Naive B cell (primary cell): ENCODE data around the gene SRXN1. TPM values are rescaled to one million over a fixed set of nuclear protein-coding genes. Genes with fewer than 3 reads are reported as not detected.

Source experiments
- ATAC-seq, 2 donors: fragments of 150-1000 bp; cut with Tn5 transposase; 2 replicates each; pipeline ENCODE4 v1.10.0; 2021; ENCODE audit warnings: low read depth in 2 of 2, mild to moderate bottlenecking in 2 of 2, moderate library complexity in 2 of 2
- DNase-seq: peaks from one replicate; pipeline ENCODE4 v3.0.0; 2022
- H3K27ac Mint-ChIP-seq, 6 donors: one replicate each; pipeline ENCODE4 v1.8.0; 2020 to 2022; ENCODE audit warnings: mild to moderate bottlenecking in 6 of 6, mixed read lengths in 6 of 6, moderate library complexity in 5 of 6, inconsistent platforms in 2 of 6
- H3K27me3 Mint-ChIP-seq, 3 donors: one replicate each; pipeline ENCODE4 v1.8.0; 2021 to 2022; ENCODE audit warnings: mixed read lengths in 3 of 3, mild to moderate bottlenecking in 1 of 3
- H3K36me3 Mint-ChIP-seq, 2 donors: one replicate each; pipeline ENCODE4 v1.8.0; 2020 to 2022; ENCODE audit warnings: mixed read lengths in 2 of 2, inconsistent platforms in 1 of 2, mild to moderate bottlenecking in 1 of 2
- H3K4me1 Mint-ChIP-seq, 3 donors: one replicate each; pipeline ENCODE4 v1.8.0; 2020 to 2022; ENCODE audit warnings: mixed read lengths in 3 of 3, inconsistent platforms in 1 of 3, mild to moderate bottlenecking in 1 of 3, moderate library complexity in 1 of 3
- H3K4me3 Mint-ChIP-seq, 8 donors: one replicate each; pipeline ENCODE4 v1.8.0; 2020 to 2022; ENCODE audit warnings: mild to moderate bottlenecking in 8 of 8, mixed read lengths in 8 of 8, moderate library complexity in 8 of 8, inconsistent platforms in 2 of 8
- H3K9me3 Mint-ChIP-seq, 7 donors: one replicate each; pipeline ENCODE4 v1.8.0; 2020 to 2022; ENCODE audit warnings: mixed read lengths in 7 of 7, mild to moderate bottlenecking in 5 of 7, inconsistent platforms in 2 of 7, moderate library complexity in 1 of 7
- polyA plus RNA-seq, 6 donors: library from polyadenylated mRNA; unstranded; fragments of 300-500 nt; fragmentation: Illumina TruSeq; gene quantifications; one replicate each; pipeline ENCODE4 v1.2.3, GENCODE V29; 2021; ENCODE audit warnings: low read depth in 6 of 6

SRXN1 gene
- polyA plus RNA-seq, 6 donors from 2014 or later = 0.14 to 0.82 (median 0.68) TPM; not detected in 1

GRCh38 chr20:671252-672030 lies 18.4 kb upstream of the SRXN1 start:
- ATAC-seq (no peak), DNase-seq (no peak)
- H3K27ac Mint-ChIP-seq = no peak overlapping the region
- H3K27me3 Mint-ChIP-seq = peaks cover 52 to 92% (median 72%) of the 10 kb centered on the region in 3 donors
- H3K4me1 Mint-ChIP-seq = peaks cover 10 to 21% (median 17%) of the 10 kb centered on the region in 3 donors
- H3K4me3 Mint-ChIP-seq = peak overlapping the region in 1 of 8 donors; percentile 67
- H3K9me3 Mint-ChIP-seq = peaks cover 0 to 4% (median 0%) of the 10 kb centered on the region in 7 donors
- peaks cover 0 to 14% of the 10 kb centered on the region in 2 donors for H3K36me3 Mint-ChIP-seq

DNA sequence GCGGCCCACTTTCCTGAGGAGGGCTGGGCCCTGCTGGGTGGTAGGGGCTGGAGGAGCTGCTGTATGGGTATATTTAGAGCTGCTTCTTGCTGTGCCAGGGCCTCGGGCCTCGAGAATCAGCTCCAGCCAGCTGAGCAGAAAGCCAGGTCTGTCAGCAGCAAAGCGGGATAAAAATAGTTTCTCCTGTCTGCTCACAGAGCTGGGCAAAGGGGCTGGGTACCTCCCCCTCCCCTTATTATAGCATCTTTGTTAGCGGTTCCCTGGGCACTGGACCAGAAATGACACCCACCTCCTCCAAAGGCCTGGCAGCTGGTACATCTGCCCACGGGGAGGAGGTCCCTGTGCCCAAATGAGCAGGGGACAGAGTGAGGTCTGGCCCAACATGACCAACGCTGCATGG lies 16.6 kb upstream of the SRXN1 start:
- ATAC-seq (no peak), DNase-seq (no peak)
- Mint-ChIP-seq H3K4me1 (peaks cover 0 to 9% (median 9%) of the 10 kb centered on the region in 3 donors), H3K36me3 (peaks cover 0 to 5% of the 10 kb centered on the region in 2 donors), H3K27ac (no peak overlapping the region), H3K4me3 (no peak overlapping the region), H3K27me3 (peaks cover 54 to 93% (median 72%) of the 10 kb centered on the region in 3 donors), H3K9me3 (no peaks in the 10 kb centered on the region)

DNA sequence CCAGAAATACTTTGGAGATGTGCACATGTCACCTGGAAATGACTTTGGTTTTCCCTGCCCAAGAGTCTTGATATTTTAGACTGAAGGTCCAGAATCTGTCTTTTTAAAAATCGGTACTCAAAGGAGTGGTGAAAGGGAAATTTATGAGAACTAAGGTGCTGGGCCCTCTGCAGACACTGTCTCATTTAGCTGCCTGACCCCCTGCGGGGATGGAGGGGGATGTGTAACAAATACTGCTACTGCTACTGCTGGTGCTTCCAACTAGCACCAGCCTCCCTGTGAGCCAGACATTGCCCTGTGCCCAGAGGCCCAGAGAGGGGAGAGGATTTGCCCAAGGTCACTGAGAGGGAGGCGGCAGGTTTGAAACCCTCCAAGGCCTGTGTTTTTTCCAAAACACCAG lies 15.6 kb upstream of the SRXN1 start:
- DNase-seq (no peak), ATAC-seq (no peak)
- Mint-ChIP-seq H3K27ac (no peak overlapping the region), H3K27me3 (peaks cover 47 to 88% (median 68%) of the 10 kb centered on the region in 3 donors), H3K36me3 (no peaks in the 10 kb centered on the region), H3K4me3 (no peak overlapping the region), H3K4me1 (peaks cover 0 to 8% (median 3%) of the 10 kb centered on the region in 3 donors), H3K9me3 (no peaks in the 10 kb centered on the region)

GRCh38 chr20:668050-668449 lies 15.1 kb upstream of the SRXN1 start:
- H3K9me3 Mint-ChIP-seq = peaks cover 0 to under 1% (median 0%) of the 10 kb centered on the region in 7 donors

GRCh38 chr20:667351-668034 lies 14.5 kb upstream of the SRXN1 start:
- Mint-ChIP-seq H3K27me3 (peaks cover 54 to 86% (median 68%) of the 10 kb centered on the region in 3 donors), H3K9me3 (peaks cover 0 to 3% (median 0%) of the 10 kb centered on the region in 7 donors), H3K4me1 (peaks cover 6 to 14% (median 7%) of the 10 kb centered on the region in 3 donors), H3K27ac (no peak overlapping the region), H3K36me3 (peaks cover 0 to 9% of the 10 kb centered on the region in 2 donors), H3K4me3 (no peak overlapping the region)
- ATAC-seq (no peak), DNase-seq (no peak)

More at GRCh38 chr20:668050-668449, 15.1 kb upstream of the SRXN1 start:
- Mint-ChIP-seq H3K27ac (no peak overlapping the region), H3K27me3 (peaks cover 49 to 86% (median 68%) of the 10 kb centered on the region in 3 donors), H3K4me3 (no peak overlapping the region), H3K36me3 (peaks cover 0 to 4% of the 10 kb centered on the region in 2 donors), H3K4me1 (peaks cover 4 to 11% (median 5%) of the 10 kb centered on the region in 3 donors)
- DNase-seq (no peak), ATAC-seq (no peak)

GRCh38 chr20:666877-667276 lies 13.9 kb upstream of the SRXN1 start:
- ATAC-seq (no peak), DNase-seq (no peak)
- H3K4me1 Mint-ChIP-seq = peaks cover 6 to 12% (median 7%) of the 10 kb centered on the region in 3 donors
- H3K4me3 Mint-ChIP-seq = no peak overlapping the region
- peaks cover 51 to 86% (median 68%) of the 10 kb centered on the region in 3 donors for H3K27me3 Mint-ChIP-seq
- peaks cover 0 to 9% of the 10 kb centered on the region in 2 donors for H3K36me3 Mint-ChIP-seq
- H3K27ac Mint-ChIP-seq = no peak overlapping the region
- peaks cover 0 to 3% (median 0%) of the 10 kb centered on the region in 7 donors for H3K9me3 Mint-ChIP-seq

DNA sequence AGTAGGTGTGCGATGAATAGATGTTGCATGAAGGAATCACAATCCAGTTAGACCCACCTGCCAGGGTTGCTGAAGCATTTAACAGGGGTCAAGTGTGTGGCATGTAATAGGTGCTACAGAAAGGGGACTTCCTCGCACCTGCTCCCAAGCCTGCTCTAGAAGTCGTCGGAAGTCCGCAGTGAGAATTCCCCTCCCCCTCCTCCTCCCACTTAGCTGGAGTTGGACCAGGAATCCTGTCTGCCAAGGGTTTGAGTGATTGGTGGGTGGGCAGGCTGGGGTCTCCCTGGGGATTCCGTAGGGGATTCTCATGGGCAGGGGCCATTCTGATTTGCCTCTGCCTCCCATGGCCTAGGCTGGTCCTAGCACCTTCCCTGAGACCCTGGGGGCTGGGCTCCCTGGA lies 12.3 kb upstream of the SRXN1 start:
- peaks cover 54 to 86% (median 68%) of the 10 kb centered on the region in 3 donors for H3K27me3 Mint-ChIP-seq
- H3K9me3 Mint-ChIP-seq = peaks cover 0 to 3% (median 0%) of the 10 kb centered on the region in 7 donors
- peaks cover 6 to 10% (median 7%) of the 10 kb centered on the region in 3 donors for H3K4me1 Mint-ChIP-seq
- no peak overlapping the region for H3K27ac Mint-ChIP-seq
- peaks cover 0 to 9% of the 10 kb centered on the region in 2 donors for H3K36me3 Mint-ChIP-seq
- DNase-seq (no peak), ATAC-seq (no peak)
- no peak overlapping the region for H3K4me3 Mint-ChIP-seq

- Mint-ChIP-seq H3K9me3 (peaks cover 0 to 3% (median 0%) of the 10 kb centered on the region in 7 donors), H3K4me1 (peaks cover 6 to 10% (median 7%) of the 10 kb centered on the region in 3 donors), H3K27me3 (peaks cover 55 to 80% (median 68%) of the 10 kb centered on the region in 3 donors), H3K36me3 (peaks cover 0 to 9% of the 10 kb centered on the region in 2 donors), H3K27ac (peak overlapping the region in 1 of 6 donors; percentile 57), H3K4me3 (peak overlapping the region in 1 of 8 donors; percentile 15)
- ATAC-seq (no peak), DNase-seq (no peak)
These were observed 11.6 kb upstream of the SRXN1 start for GRCh38 chr20:664576-664975.

DNA sequence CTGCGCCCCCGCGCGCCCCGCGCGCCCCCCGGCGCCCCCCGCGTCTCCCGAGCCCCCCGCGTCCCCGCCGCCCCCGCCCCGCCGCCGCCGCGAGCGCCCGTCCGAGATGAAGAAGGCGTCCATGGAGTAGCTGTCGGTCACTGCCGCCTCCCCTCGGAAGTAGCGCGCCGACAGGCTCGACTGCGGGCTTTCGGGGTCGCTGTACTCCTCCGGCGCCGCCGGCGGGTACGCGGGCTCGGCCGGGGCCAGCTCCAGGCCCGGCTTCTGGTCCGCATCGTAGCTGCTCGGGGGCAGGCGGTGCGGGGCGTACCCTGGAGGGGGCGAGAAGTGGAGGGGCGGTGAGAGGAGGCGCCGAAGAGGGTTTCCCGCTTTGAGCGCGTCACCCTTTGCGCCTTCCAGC lies 11.2 kb upstream of the SRXN1 start:
- Mint-ChIP-seq H3K36me3 (peaks cover 0 to 9% of the 10 kb centered on the region in 2 donors), H3K9me3 (peaks cover 0 to 3% (median 0%) of the 10 kb centered on the region in 7 donors), H3K27ac (no peak overlapping the region), H3K4me3 (no peak overlapping the region), H3K4me1 (peaks cover 6 to 10% (median 7%) of the 10 kb centered on the region in 3 donors), H3K27me3 (peaks cover 59 to 82% (median 69%) of the 10 kb centered on the region in 3 donors)
- no peak for DNase-seq
- no peak for ATAC-seq

GRCh38 chr20:663315-664090 lies 10.5 kb upstream of the SRXN1 start:
- Mint-ChIP-seq H3K4me3 (peak overlapping the region in 1 of 8 donors; percentile 61), H3K4me1 (peaks cover 6 to 10% (median 7%) of the 10 kb centered on the region in 3 donors), H3K36me3 (peaks cover 0 to 9% of the 10 kb centered on the region in 2 donors), H3K9me3 (peaks cover 0 to 3% (median 0%) of the 10 kb centered on the region in 7 donors), H3K27ac (no peak overlapping the region), H3K27me3 (peaks cover 60 to 83% (median 75%) of the 10 kb centered on the region in 3 donors)
- no peak for DNase-seq
- ATAC-seq = no peak

GRCh38 chr20:662277-663192 lies 9.5 kb upstream of the SRXN1 start:
- DNase-seq = no peak
- Mint-ChIP-seq H3K27ac (peak overlapping the region in 1 of 6 donors; percentile 47), H3K4me1 (peaks cover 6 to 10% (median 7%) of the 10 kb centered on the region in 3 donors)

More at GRCh38 chr20:662277-663192, 9.5 kb upstream of the SRXN1 start:
- Mint-ChIP-seq H3K4me3 (peak overlapping the region in 2 of 8 donors; percentile 61 to 65), H3K27me3 (peaks cover 60 to 85% (median 81%) of the 10 kb centered on the region in 3 donors), H3K9me3 (peaks cover 0 to 3% (median 0%) of the 10 kb centered on the region in 7 donors), H3K36me3 (peaks cover 0 to 9% of the 10 kb centered on the region in 2 donors)
- ATAC-seq = no peak
